ENCODE data around the gene PPIA.
"Not testable (repeated sequence)": the region's sequence is repeated elsewhere in the genome, so short reads cannot be mapped to it uniquely, and the experiment has no call there.

The PPIA gene

GRCh38 chr7:44827567-44827966, 31.1 kb downstream of the PPIA start:
- DNase-seq (ENCODE audit: low spot score), result no peak

GRCh38 chr7:44838751-44839150, 42.3 kb downstream of the PPIA start:
- no peak for DNase-seq (ENCODE audit: low spot score)

- DNase-seq (ENCODE audit: low spot score), result not testable (repeated sequence)
These were observed 46.2 kb downstream of the PPIA start for GRCh38 chr7:44842675-44843074.

GRCh38 chr7:44843440-44843839, 47.0 kb downstream of the PPIA start:
- not testable (repeated sequence) for DNase-seq (ENCODE audit: low spot score)

DNA sequence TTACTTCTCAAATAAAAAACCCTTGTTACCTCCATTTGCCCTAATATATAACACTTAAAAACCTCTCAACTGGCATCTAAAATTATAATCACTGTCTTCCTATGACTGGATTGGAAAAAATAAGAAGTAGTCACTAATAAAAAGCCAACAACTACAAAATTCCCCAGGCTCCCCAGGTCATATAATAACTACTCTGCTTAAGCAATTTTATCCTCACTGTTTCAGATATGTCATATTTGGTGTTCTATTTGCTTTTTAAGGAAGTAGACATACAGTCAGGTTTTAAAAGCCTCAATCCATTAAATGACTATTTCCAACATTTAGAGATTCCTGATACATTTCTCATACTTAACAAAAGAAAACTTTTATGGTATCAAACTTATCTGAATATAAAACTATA, 49.0 kb downstream of the PPIA start:
- no peak for DNase-seq (ENCODE audit: low spot score)

DNA sequence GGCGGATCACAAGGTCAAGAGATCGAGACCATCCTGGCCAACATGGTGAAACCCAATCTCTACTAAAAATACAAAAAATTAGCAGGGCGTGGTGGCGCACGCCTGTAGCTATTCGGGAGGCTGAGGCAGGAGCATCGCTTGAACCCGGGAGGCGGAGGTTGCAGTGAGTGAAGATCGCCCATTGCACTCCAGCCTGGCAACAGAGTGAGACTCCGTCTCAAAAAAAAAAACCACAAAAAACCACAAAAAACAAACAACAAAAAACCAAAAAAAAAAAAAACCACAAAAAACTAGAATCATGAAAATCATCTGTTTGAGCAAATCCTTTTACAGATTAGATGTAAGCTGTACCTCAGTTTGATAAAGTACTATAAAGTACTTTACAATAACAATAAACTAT, 49.9 kb downstream of the PPIA start:
- not testable (repeated sequence) for DNase-seq (ENCODE audit: low spot score)

GRCh38 chr7:44846816-44847508, 50.5 kb downstream of the PPIA start:
- peak; percentile 50 for DNase-seq (ENCODE audit: low spot score)

- peak; percentile 88 for DNase-seq (ENCODE audit: low spot score)
These were observed 51.0 kb downstream of the PPIA start for GRCh38 chr7:44847509-44847919.

- DNase-seq (ENCODE audit: low spot score), result peak; percentile 100
These were observed 51.6 kb downstream of the PPIA start, which contains the start of gene H2AZ2 for GRCh38 chr7:44847920-44848634. Gene H2AZ2 (minus strand): TSS chr7:44848087. CDS start chr7:44847971, 116 bp downstream.

GRCh38 chr7:44849259-44849884, 52.9 kb downstream of the PPIA start:
- DNase-seq (ENCODE audit: low spot score), result no peak

DNA sequence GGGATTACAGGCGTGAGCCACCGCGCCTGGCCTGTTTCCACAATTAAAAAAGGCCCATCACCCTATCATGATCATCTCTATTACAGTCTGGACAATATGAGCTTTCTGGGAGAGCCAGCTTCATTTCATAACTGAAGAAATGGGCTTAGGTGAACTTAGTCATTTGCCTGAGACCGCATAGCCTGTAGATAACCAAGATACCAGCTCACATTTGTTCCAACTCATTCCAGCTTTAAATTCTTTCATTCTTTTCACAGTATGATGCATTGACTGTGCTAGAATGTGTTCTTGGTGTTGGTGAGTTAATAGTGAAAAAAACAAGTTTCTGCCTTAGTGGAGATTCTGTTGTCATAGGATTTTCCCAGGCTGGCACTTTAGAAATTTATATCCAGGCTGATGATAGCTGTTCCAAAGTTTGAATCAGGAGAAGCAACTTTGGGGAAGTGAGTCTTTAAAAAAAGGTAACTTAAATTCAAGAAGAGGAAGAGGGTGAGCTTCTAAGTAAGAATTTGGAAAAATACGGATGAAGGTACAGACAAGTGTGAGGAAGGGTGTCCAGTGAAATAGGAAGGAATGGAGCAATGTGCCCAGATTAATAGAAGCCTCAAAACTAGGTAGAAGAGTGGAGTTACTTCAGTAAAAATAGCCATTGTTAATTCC, 53.5 kb downstream of the PPIA start:
- no peak for DNase-seq (ENCODE audit: low spot score)

GRCh38 chr7:44852590-44852989, 56.1 kb downstream of the PPIA start:
- DNase-seq (ENCODE audit: low spot score), result no peak

All from SW480 (cell line).